ENCODE data around the gene ARHGDIA. TPM values are rescaled to one million over a fixed set of nuclear protein-coding genes. Genes with fewer than 3 reads are reported as not detected.
"Not testable (repeated sequence)": the region's sequence is repeated elsewhere in the genome, so short reads cannot be mapped to it uniquely, and the experiment has no call there.

The ARHGDIA gene
- total RNA-seq = 703 and 716 TPM in 2 replicates

GRCh38 chr17:81870981-81871386 is at the start of gene ARHGDIA:
ARHGDIA (minus strand) TSS chr17:81871337; CDS start chr17:81869930, 1,407 bp downstream.
- intact Hi-C loops (cut with micrococcal nuclease) = loop anchor here (1.0 to 5.0 kb wide), 4 partner anchors 10 to 151 kb away; partner anchors contain the start of genes ALYREF, ANAPC11, CENPX and LRRC45

DNA sequence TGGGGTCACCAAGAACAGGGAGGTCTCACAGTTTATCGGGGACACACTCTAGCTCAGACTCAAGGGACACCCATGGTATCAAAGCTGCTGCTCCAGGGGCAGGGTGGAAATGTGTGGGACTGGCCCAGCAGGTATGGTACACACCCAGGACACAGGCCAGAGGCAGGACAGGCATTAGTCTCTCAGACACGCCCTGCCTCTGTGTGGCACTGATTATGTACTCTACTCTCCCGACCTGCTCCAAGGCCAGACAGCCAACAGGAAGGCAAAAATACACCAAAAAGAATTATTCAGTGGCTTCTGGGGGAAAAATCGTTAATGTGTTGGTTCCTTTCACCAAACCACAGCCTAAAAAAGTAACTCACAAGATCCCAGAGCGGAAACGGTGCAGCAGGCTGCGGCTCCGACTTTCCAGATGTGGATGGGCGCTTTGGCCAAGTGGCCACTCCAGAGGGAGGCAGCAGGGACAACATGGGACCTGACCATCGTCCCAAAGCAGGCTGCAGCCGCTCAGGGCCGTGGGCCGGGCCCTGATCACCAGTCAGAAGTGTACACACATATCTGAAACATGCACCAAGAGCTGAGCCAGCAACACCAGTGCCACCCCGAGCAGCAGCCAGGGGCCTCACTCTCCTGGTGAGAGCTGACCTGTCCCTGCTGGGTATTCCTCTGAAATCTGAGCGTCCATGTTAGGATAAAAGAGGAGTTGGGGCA is 47.9 kb upstream of the ARHGDIA start:
- intact Hi-C loops (cut with micrococcal nuclease) = no loop called here

DNA sequence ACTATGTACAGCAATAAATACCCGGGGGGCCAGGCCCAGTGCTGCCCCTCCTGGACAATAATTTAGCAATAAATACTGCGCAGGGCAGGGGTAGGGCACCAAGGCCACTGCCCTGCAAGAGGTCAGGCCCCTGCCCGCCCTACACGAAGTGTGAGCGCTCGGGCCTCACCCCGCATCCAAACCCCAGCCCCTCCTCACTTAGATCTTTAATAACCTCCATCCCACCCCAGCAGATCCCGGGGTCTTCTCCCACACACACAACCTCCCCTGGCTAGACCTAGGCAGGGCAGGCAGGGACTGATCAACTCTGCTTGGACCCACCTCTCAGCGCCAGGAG is 47.2 kb upstream of the ARHGDIA start:
- intact Hi-C loops (cut with micrococcal nuclease) = not testable (repeated sequence)

DNA sequence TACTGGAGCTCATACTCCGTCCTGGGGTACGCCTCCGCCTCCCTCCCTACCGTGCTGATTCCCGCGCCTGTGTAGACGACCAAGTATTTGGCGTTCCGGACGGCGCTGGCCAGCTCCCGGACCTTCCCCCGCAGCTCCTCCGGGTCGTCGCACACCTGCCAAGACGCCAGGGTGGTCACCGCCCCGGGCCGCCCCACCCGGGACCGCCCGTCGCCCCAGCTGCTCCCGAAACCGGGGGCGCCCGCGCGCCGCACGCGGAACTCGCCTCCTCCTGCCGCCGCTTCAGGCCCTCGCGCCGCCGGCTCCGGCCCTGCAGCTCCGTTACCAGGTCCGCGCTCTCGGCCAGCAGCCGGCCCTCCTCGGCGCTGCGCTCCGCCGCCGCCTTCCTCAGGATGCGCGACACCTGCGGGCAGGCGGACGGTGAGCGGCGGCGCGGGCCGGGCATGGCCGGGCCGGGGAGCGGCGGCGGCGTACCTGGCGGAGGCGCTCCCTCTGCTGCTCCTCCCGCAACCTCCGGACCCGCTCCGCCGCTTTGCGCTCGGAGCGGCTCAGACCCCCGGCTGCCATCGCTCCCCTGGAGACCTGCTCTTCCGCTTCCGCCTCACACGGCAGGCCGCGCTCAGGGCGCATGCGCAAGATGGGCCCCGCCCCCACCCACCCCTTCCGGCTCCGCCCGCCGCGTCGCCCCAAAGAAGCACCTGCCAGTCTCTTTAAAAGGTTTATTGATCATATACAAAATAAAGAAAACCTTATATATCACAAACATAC is 46.6 kb upstream of the ARHGDIA start, which contains the start of gene SIRT7:
Gene SIRT7, minus strand, starts transcription at position 612 of the 768 bp plus-strand sequence. Its CDS starts 45 bp downstream, at position 567.
- intact Hi-C loops (cut with micrococcal nuclease) = no loop called here

DNA sequence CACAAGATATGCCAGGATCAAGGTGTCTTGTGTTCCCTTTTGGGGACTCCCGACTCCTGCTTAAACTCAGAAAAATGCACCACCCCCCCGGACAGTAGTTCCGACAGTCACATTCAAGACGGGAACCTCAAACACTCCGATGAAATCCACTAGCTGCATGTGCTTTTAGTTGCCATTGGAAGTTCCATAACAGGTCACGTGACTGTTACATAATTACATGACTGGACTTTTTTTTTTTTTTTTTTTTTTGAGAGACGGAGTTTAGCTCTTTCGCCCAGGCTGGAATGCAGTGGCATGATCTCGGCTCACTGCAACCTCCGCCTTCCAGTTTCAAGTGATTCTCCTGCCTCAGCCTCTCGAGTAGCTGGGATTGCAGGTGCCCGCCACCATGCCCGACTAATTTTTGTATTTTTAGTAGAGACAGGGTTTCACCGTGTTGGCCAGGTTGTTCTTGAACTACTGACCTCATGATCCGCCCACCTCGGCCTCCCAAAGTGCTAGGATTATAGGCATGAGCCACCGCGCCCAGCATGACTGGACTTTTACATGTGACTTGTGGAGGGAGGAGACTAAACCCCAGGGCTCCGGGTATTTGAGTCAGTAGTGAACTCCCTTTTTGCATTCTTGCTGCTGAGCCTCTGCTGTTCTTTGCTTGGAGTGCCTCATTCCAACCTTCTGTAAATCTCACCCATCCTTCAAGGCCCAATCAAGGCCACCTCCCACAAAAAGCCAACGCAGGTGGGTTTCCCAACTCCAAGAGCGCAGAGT is 45.3 kb upstream of the ARHGDIA start:
- intact Hi-C loops (cut with micrococcal nuclease) = no loop called here

DNA sequence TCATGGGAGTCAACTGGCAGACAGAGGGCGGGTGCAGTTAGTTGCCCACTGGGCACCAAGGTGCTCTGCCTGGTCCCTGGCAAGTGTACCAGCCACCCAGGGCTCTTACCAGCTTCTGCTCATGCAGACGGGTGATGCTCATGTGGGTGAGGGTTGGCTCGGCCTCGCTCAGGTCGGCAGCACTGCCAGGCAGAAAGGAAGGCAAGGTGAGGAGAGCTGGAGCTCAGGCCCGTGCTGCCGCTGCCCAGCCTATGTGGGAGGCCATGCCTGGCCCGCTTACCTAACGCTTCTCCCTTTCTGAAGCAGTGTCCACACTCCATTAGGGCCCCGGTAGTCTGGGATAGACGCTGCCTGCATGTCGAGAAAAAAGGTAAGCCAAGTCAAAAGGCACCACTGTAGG is 44.2 kb upstream of the ARHGDIA start:
- intact Hi-C loops (cut with micrococcal nuclease) = no loop called here

GRCh38 chr17:81914103-81914850 is 43.1 kb upstream of the ARHGDIA start:
- intact Hi-C loops (cut with micrococcal nuclease) = no loop called here

DNA sequence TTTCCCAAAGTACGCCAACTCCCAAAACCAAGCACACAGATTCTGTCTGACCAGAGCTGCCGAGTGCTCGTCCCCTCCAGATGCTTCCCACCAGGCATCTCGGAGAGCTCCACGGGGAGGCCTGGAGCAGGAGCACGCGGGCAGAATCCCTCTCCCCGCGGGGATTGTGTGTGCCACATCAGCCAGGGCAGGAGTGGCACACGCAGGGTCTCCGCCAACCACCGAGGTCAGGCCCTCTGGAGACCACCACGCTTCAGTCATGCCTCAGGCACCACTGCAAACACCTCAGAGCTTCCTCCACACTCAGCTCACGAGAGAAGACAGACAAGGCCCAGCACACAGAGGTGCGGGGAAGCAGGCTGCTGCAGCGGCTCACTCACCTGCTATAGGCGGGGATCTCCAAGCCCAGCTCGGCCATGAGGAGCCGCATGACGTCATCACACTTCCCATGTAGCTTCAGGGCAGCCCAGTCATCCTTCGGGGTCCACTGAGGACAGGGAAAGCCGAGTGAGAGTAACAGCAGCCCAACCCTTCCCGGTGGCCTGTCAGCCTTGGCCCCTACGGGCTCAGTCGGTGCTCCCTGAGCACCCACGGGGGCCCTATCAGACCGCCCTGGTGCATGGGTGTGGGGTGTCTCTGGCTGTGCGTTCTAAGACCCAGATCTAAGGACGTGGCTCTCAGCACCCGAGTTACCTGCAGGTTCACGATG is 42.4 kb upstream of the ARHGDIA start:
- intact Hi-C loops (cut with micrococcal nuclease) = no loop called here

DNA sequence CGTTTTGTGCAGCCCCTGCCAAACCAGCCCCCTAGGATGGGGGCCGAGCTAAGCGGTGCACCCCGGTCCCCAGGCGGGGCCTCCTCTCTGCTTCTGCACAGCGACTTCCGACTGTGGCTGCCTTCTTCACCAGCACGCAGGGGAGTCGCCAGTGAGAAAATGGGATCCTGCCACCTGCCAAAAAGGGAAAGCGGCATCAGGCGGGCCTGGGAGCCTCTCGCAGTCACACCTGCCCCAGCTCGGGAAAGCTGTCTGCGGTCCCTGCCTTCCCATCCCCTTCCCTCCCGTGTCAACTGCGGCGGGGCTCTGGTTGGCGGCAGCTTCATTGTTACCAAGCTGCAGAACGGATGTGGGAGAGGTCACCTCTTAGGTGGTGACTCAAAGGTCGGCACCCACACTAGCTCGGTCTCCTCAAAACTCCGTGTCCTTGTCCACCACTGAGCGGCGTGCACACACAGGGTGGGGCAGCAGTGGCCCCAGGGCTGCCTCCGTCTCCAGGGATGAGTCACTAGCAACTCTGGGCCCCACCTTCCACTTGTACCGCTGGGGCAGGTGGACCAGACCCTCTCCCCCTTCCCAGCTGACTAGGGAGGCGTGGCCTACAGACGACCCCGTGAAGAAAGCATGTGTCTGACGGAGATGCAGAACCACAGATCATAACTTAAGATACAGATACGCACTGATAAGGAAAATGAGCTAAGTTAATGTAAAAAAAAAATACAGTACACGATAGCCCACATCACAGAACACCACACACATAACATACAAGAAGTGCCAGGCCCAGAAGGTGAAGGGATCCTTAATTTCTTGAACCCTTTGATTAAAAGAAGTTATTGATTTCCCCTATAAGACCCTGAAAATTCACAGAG is 41.5 kb upstream of the ARHGDIA start:
- intact Hi-C loops (cut with micrococcal nuclease) = no loop called here

GRCh38 chr17:81911969-81912368 is 40.8 kb upstream of the ARHGDIA start:
- intact Hi-C loops (cut with micrococcal nuclease) = loop anchor here (1.0 to 2.0 kb wide), 3 partner anchors 19 to 51 kb away; partner anchors contain the start of gene P4HB

- intact Hi-C loops (cut with micrococcal nuclease) = loop anchor here (1.0 to 2.0 kb wide), 3 partner anchors 19 to 51 kb away; partner anchors contain the start of gene P4HB
Observed at GRCh38 chr17:81911277-81911961, 40.3 kb upstream of the ARHGDIA start, which contains the start of gene PCYT2. PCYT2 (minus strand) TSS chr17:81911399; CDS start chr17:81911355, 44 bp downstream.

GRCh38 chr17:81910840-81911276 is 39.7 kb upstream of the ARHGDIA start:
- intact Hi-C loops (cut with micrococcal nuclease) = loop anchor here (1.0 to 2.0 kb wide), 3 partner anchors 18 to 50 kb away; partner anchors contain the start of gene P4HB

- intact Hi-C loops (cut with micrococcal nuclease) = loop anchor here (2.0 kb wide), 2 partner anchors 17 to 49 kb away; partner anchors contain the start of gene P4HB
Observed at GRCh38 chr17:81909966-81910839, 39.1 kb upstream of the ARHGDIA start.

- intact Hi-C loops (cut with micrococcal nuclease) = no loop called here
Observed at GRCh38 chr17:81909231-81909630, 38.1 kb upstream of the ARHGDIA start.

- intact Hi-C loops (cut with micrococcal nuclease) = no loop called here
Observed at GRCh38 chr17:81908793-81909192, 37.7 kb upstream of the ARHGDIA start.

GRCh38 chr17:81907219-81908145 is 36.3 kb upstream of the ARHGDIA start:
- intact Hi-C loops (cut with micrococcal nuclease) = no loop called here

Measured in T-helper 2 cell treated with Interferon-gamma antibody and Interleukin-4, amounts not matched to agents 100 ng/mL and 5 ng/mL, for 36 hours (primary cell).